Amniotic stem cell (primary cell): ENCODE data around the gene VPS8.
"Not testable (repeated sequence)": the region's sequence is repeated elsewhere in the genome, so short reads cannot be mapped to it uniquely, and the experiment has no call there.

Source experiments
- DNase-seq: peaks from one replicate; lab custom pipeline; 2025; lab: John Stamatoyannopoulos, UW

The VPS8 gene

DNA sequence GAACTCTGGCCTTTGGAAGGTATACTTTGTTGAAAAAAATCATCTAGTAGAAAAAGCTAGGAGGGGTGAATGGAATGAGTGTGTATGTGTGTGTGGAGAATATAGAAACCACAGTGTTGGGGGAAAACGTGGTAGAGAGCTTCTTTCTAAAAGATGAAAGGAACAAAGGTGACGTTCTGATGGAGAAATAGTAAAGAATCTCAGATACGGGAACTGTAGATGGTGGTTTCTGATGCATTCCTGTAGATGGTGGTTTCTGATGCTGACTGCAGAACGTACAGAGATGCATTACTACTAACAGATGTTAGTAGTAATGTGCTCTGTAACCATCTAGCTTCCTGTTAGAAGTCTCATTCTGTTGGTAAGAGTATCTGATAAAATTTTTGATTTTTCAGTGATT, 60.2 kb downstream of the VPS8 start:
- DNase-seq = no peak

DNA sequence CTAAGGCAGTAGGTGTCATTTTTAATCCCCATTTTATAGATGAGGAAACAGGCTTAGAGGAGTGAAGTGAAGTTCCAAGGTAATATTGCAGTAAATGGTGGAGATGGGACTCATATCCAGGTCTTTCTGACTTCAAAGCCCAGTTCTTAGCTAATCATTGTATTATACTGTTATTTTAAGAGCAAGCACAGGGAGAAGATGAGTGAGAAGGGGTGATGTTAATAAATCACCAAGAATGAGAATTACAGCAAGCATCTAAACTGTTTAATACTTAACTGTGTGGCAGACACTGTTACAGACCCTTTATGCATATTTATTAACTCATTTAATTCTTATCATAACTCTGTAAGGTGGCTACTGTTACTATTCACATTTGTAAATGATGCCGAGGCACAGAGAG, 61.2 kb downstream of the VPS8 start:
- no peak for DNase-seq

DNA sequence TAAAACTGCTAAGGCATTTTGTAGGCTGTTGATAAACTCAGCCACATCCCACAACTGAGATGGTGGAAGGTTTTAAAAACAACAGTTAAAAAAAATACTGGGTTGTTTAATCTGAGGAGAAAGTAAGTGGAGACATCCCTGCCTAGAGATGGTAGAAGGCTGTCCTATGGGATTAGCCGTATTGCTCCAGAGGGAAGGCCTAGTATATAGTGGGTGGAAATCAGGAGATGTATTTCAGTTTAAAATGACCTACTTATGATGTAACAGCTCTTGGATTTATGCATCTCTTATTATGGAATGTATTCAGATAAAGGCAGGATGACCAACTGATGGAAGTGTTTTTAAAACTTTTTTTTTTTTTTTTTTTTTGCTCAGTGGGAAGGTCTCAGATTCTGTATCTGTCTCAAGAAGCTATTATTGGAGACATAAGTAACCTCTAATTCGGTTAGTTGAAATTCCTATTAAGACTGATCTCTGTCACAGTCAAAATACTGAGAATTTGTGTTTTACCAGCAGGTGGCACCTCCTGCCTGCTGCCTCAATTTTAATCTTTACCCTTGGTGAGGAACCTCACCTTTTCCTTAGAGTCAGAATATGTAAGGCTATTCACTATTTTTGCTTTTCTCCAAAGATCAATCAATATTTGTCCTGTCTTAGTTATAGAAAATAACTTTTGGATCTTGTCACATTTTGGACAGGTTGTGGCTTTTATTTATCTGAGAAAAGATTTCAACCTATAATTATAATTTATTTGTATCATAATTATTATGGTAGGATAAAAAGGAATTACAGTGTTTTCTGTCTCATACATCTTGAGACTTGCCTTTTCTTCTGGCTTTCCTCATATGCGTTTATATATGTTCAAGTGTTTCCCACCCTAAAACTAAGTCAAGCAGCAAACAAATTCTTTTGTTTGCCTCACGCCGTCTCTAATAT, 63.0 kb downstream of the VPS8 start:
- DNase-seq = no peak

DNA sequence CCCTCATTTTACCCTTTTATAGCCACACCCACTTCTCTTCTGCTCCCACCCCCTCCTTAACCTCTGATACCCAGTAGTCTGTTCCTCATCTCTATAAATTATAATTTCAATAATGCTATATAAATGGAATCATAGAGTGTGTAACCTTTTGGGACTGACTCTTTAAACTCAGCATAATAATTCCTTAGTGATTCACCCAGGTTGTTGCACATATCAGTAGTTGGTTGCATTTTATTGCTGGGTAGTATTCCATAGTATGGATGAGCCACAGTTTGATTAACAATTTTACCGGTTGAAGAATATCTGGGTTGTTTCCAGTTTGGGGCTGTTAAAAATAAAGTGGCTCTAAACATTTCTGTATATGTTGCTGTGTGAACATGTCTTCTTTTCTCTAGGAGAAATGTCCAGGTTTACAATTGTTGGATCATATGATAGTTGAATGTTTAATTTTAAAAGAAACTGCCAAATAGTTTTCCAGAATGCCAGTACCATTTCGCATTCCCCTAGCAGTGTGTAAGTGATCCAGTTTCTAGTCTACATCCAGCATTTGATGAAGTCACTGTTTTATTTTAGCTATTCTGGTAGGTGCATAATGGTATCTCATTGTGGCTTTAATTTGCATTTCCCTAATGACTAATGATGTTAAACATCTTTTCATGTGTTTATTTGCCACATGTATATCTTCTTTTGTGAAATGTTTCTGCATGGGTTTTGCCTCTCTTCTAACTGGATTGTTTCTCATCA, 68.5 kb downstream of the VPS8 start:
- no peak for DNase-seq

- DNase-seq = no peak
These were observed 72.5 kb downstream of the VPS8 start for GRCh38 chr3:184884359-184885017.

DNA sequence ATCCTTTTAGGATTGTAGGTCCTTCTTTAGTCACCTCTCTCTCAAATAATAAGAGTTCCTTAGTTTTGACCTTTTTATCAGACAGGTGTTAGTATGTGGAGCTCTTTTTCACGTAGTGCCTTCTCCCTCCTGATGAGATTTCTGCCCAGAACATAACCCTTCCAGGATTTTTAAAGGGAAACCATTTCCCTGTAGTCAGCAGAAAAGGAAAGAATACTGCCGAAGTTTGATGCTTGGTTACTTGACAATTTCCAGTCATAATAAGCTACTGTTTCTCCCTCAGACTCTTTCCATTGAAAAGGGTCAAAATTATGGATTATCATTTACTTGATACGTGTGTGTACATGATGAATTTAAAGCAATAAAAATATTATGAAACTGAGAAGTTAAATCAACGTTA, 73.1 kb downstream of the VPS8 start:
- DNase-seq = no peak

DNA sequence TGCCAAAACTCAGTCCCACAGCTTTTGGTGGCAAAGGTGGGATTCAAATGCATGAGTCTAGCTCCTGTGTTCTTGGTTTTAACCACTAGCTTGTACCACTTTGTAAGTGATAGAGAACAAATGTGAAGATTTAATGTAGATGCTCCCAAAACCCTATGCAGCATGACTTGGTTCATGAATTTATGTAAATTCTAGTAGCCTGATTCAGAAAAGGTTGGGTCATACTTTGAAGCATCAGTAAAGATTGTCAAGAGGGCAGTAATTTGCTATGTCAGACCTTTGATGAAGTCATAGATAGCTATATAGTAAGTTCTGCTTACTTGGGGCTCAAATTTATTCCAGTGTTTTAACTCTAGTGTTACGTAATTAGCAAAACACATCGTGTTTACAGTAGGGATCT, 75.6 kb downstream of the VPS8 start:
- DNase-seq = no peak

- DNase-seq = no peak
These were observed 77.4 kb downstream of the VPS8 start for GRCh38 chr3:184889312-184889904.

GRCh38 chr3:184894051-184894450, 82.1 kb downstream of the VPS8 start:
- no peak for DNase-seq

GRCh38 chr3:184895350-184895749, 83.4 kb downstream of the VPS8 start:
- no peak for DNase-seq

- DNase-seq = no peak
These were observed 84.4 kb downstream of the VPS8 start for GRCh38 chr3:184896336-184896735.

DNA sequence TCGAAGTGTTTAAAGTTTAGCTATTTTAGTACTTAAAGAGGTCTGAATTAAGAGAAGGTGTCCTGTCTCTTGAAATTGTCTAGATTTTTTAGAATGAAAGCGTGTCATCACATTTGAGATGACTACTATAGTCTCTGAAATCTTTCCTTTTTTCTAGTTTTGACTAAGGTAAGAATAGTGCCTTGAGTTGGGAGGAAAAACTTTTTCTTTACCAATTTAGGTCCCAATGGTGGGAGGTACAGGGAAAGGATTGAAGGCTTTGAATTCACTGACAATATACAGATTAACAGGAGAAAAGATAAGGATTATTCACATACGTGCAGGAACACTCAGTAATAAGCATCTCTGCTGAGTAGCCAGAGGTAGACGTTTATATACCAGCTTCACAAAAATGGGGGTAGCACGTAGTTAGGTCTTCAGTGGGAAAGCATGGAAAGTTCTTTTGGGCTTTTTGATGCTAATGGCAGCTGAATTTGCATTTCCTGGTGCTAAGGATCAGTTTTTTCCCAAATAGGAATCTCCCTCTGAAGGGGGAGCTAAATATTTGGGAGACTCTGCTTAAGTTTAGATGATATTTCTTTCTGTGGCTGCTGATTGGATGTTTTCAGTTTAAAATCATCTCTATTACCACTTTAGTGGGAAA, 88.1 kb downstream of the VPS8 start:
- DNase-seq = no peak

DNA sequence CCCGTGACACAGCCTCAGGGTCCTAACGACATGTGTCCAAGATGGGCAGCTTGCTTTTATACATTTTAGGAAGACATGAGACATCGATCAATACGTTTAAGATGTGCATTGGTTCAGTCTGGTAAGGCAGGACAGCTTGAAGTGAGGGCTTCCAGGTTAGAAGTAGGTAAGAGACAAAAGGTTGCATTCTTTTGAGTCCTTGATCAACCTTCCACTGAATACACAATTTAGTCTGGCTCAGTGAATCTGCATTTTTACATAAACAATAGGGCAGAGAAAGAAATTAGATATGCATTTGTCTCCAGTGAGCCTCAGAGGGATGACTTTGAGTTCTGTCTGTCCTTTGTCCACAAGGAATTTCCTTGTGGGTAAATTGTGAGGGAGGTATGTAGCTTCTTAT, 95.1 kb downstream of the VPS8 start:
- DNase-seq = not testable (repeated sequence)

- no peak for DNase-seq
These were observed 96.0 kb downstream of the VPS8 start for GRCh38 chr3:184907681-184908649.

- DNase-seq = no peak
These were observed 96.9 kb downstream of the VPS8 start for GRCh38 chr3:184908859-184909258.

- no peak for DNase-seq
These were observed 98.7 kb downstream of the VPS8 start for GRCh38 chr3:184910664-184911063.

- DNase-seq = no peak
These were observed 99.6 kb downstream of the VPS8 start for GRCh38 chr3:184911570-184911969.

- DNase-seq = no peak
These were observed 100.2 kb downstream of the VPS8 start for GRCh38 chr3:184912163-184912562.

GRCh38 chr3:184914628-184915027, 102.7 kb downstream of the VPS8 start:
- no peak for DNase-seq

DNA sequence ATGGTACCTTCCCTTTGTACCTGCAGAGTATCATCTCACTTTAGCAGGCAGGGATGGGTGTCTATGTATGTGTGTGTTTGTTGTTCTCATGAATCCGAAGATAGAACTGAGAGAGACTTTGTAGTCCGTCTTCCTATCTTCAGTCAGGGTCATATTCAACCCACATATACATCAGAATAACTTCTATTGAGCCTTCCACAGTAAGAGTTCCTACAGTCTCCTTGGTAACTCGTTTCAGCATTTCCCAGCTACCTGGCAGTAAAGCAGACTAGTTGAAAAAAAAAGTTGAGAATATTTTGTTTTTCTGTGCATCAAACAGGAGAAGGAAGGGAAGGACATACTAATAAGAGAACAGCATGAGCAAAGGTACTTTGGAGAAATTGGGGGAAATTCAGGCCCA, 106.8 kb downstream of the VPS8 start:
- DNase-seq = no peak

DNA sequence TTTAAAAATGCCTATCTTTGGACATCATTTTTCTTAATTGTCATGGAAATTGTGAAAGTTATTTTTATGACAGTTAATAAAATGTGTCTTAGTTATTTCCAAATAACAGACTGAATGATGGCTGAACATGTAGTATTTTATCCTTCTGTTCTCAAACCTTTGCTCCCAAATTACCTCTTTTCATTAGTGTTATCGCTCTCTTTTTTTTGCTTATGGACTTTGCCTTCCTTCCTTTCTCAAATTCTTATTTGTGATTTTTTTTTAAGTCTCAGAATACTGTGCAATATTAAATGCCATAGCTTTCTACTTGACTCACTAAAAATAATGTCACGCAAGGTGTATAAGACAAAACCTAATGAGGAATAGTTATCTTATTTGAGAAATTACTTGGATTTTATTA, 107.7 kb downstream of the VPS8 start:
- no peak for DNase-seq
